ENCODE results near the gene TLE2. TPM values are rescaled to one million over a fixed set of nuclear protein-coding genes. Genes with fewer than 3 reads are reported as not detected.
"Not testable (repeated sequence)": the region's sequence is repeated elsewhere in the genome, so short reads cannot be mapped to it uniquely, and the experiment has no call there.

TLE2 gene
- total RNA-seq, 1 donor from 2014 or later: 13.7 TPM

- Mint-ChIP-seq H3K27me3 (ENCODE audit: low read depth) (no peaks in the 10 kb centered on the region), H3K27ac (ENCODE audit: unreplicated experiment) (peak overlapping the region; percentile 54), H3K36me3 (ENCODE audit: low read depth) (peaks cover 18% of the 10 kb centered on the region), H3K4me3 (ENCODE audit: unreplicated experiment) (no peak overlapping the region), H3K9me3 (ENCODE audit: low read depth) (no peaks in the 10 kb centered on the region), H3K4me1 (ENCODE audit: low read depth) (peaks cover 13% of the 10 kb centered on the region)
- no peak for TF ChIP-seq CTCF (IDR thresholded peaks at IDR 0.05)
- no peak for DNase-seq (ENCODE audit: low spot score)
Measured at GRCh38 chr19:3054972-3055740, 26.1 kb upstream of the TLE2 start.

- H3K4me3 Mint-ChIP-seq (ENCODE audit: unreplicated experiment): no peak overlapping the region
- DNase-seq (ENCODE audit: low spot score): no peak
- peak overlapping the region; percentile 54 for H3K27ac Mint-ChIP-seq (ENCODE audit: unreplicated experiment)
- H3K4me1 Mint-ChIP-seq (ENCODE audit: low read depth): peaks cover 13% of the 10 kb centered on the region
- TF ChIP-seq CTCF (IDR thresholded peaks at IDR 0.05): no peak
- no peaks in the 10 kb centered on the region for H3K9me3 Mint-ChIP-seq (ENCODE audit: low read depth)
- no peaks in the 10 kb centered on the region for H3K27me3 Mint-ChIP-seq (ENCODE audit: low read depth)
- H3K36me3 Mint-ChIP-seq (ENCODE audit: low read depth): peaks cover 16% of the 10 kb centered on the region
Measured at GRCh38 chr19:3054265-3054971, 25.3 kb upstream of the TLE2 start.

GRCh38 chr19:3053780-3054179 lies 24.7 kb upstream of the TLE2 start:
- H3K9me3 Mint-ChIP-seq (ENCODE audit: low read depth): no peaks in the 10 kb centered on the region
- peaks cover 1% of the 10 kb centered on the region for H3K27me3 Mint-ChIP-seq (ENCODE audit: low read depth)
- H3K4me3 Mint-ChIP-seq (ENCODE audit: unreplicated experiment): no peak overlapping the region
- peaks cover 16% of the 10 kb centered on the region for H3K36me3 Mint-ChIP-seq (ENCODE audit: low read depth)
- no peak overlapping the region for H3K27ac Mint-ChIP-seq (ENCODE audit: unreplicated experiment)
- DNase-seq (ENCODE audit: low spot score): no peak
- TF ChIP-seq CTCF (IDR thresholded peaks at IDR 0.05): no peak
- H3K4me1 Mint-ChIP-seq (ENCODE audit: low read depth): peaks cover 13% of the 10 kb centered on the region

- Mint-ChIP-seq H3K4me1 (ENCODE audit: low read depth) (peaks cover 13% of the 10 kb centered on the region), H3K27me3 (ENCODE audit: low read depth) (peaks cover 1% of the 10 kb centered on the region), H3K36me3 (ENCODE audit: low read depth) (peaks cover 16% of the 10 kb centered on the region), H3K9me3 (ENCODE audit: low read depth) (no peaks in the 10 kb centered on the region), H3K4me3 (ENCODE audit: unreplicated experiment) (no peak overlapping the region), H3K27ac (ENCODE audit: unreplicated experiment) (no peak overlapping the region)
- DNase-seq (ENCODE audit: low spot score): no peak
- no peak for TF ChIP-seq CTCF (IDR thresholded peaks at IDR 0.05)
Measured at GRCh38 chr19:3053218-3053621, 24.1 kb upstream of the TLE2 start.

GRCh38 chr19:3050016-3050415 lies 20.9 kb upstream of the TLE2 start:
- not testable (repeated sequence) for H3K4me1 Mint-ChIP-seq (ENCODE audit: low read depth); DNase-seq (ENCODE audit: low spot score); H3K27me3 Mint-ChIP-seq (ENCODE audit: low read depth); H3K9me3 Mint-ChIP-seq (ENCODE audit: low read depth); H3K36me3 Mint-ChIP-seq (ENCODE audit: low read depth); H3K27ac Mint-ChIP-seq (ENCODE audit: unreplicated experiment); H3K4me3 Mint-ChIP-seq (ENCODE audit: unreplicated experiment)

All from chondrocyte (in vitro differentiated cells).